Measurements from ENCODE around the gene DNTT. TPM values are rescaled to one million over a fixed set of nuclear protein-coding genes. Genes with fewer than 3 reads are reported as not detected.

The DNTT gene
- total RNA-seq, 1 donor from 2014 or later: not detected

DNA sequence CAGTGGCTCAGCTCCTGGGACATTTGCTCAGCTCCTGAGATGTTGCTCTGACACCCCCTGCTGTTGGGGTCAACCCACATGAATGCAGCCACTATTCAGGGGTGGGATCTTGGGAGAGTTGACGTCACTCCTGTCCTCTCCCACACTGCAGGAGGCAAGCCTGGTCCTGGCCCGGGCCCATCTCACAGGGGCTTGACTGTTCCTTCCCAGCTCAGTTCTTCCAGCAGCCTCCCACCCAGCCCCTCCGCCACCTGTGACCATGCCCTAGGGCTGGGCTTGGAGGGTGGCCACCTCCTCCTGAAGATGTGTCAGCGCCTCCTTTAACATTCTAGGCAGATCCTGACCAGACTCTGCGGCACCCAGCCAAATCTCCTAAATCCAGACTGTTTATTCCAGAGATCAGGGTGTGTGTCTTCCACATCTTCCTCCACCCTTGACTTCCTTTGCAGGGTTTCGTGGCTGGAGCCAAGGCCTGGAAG is 73.6 kb downstream of the DNTT start:
- TF ChIP-seq, protein P1, sequence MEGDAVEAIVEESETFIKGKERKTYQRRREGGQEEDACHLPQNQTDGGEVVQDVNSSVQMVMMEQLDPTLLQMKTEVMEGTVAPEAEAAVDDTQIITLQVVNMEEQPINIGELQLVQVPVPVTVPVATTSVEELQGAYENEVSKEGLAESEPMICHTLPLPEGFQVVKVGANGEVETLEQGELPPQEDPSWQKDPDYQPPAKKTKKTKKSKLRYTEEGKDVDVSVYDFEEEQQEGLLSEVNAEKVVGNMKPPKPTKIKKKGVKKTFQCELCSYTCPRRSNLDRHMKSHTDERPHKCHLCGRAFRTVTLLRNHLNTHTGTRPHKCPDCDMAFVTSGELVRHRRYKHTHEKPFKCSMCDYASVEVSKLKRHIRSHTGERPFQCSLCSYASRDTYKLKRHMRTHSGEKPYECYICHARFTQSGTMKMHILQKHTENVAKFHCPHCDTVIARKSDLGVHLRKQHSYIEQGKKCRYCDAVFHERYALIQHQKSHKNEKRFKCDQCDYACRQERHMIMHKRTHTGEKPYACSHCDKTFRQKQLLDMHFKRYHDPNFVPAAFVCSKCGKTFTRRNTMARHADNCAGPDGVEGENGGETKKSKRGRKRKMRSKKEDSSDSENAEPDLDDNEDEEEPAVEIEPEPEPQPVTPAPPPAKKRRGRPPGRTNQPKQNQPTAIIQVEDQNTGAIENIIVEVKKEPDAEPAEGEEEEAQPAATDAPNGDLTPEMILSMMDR (IDR thresholded peaks at IDR 0.05; ENCODE audit: unreplicated experiment): no peak
- DNase-seq (ENCODE audit: low spot score, unreplicated experiment): no peak
- Mint-ChIP-seq H3K4me1 (ENCODE audit: low read depth) (peaks cover 5% of the 10 kb centered on the region), H3K9me3 (ENCODE audit: low read depth) (no peaks in the 10 kb centered on the region), H3K27ac (no peak overlapping the region), H3K27me3 (peaks cover 23% of the 10 kb centered on the region), H3K36me3 (ENCODE audit: insufficient read depth) (no peaks in the 10 kb centered on the region), H3K4me3 (ENCODE audit: low read depth) (no peak overlapping the region)

DNA sequence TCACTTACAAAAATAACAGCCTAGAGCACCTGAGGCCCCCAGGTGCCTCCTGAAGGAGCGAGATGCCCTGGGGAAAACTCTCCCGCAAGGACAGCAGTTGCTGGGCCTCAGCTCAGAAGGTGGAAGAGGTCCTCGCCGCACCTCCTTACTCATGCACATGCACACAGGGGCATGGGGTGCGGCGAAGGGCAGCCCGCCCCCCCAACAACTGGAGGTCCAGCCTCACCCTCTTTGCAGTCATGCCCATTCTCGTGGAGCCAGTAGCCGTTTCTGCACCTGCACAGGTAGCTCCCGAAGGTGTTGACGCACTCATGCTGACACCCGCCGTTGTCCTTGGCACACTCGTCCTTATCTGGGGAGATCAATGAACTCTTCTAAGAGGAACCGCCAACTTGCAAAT is 74.5 kb downstream of the DNTT start:
- Mint-ChIP-seq H3K27ac (no peak overlapping the region), H3K4me1 (ENCODE audit: low read depth) (peaks cover 5% of the 10 kb centered on the region), H3K36me3 (ENCODE audit: insufficient read depth) (no peaks in the 10 kb centered on the region), H3K9me3 (ENCODE audit: low read depth) (no peaks in the 10 kb centered on the region), H3K27me3 (peaks cover 18% of the 10 kb centered on the region), H3K4me3 (ENCODE audit: low read depth) (no peak overlapping the region)
- DNase-seq (ENCODE audit: low spot score, unreplicated experiment): no peak
- TF ChIP-seq, protein P1 (IDR thresholded peaks at IDR 0.05; ENCODE audit: unreplicated experiment): no peak

DNA sequence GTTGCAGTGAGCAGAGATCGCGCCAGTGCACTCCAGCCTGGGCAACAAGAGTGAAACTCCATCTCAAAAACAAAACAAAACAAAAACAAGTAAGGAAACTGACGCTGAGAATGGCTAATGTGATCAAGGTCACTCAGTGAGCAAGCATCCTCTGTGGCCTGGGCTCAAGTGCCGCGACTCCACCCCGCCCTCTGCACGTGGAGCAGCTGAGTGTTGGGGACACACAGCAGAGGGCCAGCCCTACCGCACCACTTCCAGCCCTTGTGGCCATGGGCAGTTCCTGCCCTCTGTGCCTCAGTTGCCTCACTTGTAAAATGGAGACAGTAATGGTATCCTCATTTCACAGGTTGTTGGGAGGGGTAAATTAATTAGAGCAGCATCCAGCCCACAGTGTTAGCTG is 75.5 kb downstream of the DNTT start:
- H3K9me3 Mint-ChIP-seq (ENCODE audit: low read depth): no peaks in the 10 kb centered on the region
- H3K4me1 Mint-ChIP-seq (ENCODE audit: low read depth): peaks cover 3% of the 10 kb centered on the region
- H3K27ac Mint-ChIP-seq: no peak overlapping the region
- H3K36me3 Mint-ChIP-seq (ENCODE audit: insufficient read depth): no peaks in the 10 kb centered on the region
- peaks cover 8% of the 10 kb centered on the region for H3K27me3 Mint-ChIP-seq
- DNase-seq (ENCODE audit: low spot score, unreplicated experiment): no peak
- TF ChIP-seq, protein P1 (IDR thresholded peaks at IDR 0.05; ENCODE audit: unreplicated experiment): no peak
- H3K4me3 Mint-ChIP-seq (ENCODE audit: low read depth): no peak overlapping the region

DNA sequence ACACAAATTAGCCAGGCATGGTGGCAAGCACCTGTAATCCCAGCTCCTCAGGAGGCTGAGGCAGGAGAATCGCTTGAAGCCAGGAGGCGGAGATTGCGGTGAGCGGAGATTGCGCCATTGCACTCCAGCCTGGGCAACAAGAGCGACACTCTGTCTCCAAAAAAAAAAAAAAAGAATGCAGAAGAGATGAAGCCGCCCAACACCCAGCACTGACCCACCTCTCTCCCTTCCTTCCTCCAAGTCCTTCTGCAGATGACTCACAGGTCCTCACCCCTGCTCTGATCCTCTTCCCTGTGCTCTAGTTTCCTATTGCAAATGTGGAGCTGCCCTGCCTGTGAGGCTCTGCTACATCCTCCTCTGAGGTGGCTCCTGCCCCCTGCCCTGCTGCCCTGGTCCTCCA is 76.6 kb downstream of the DNTT start:
- Mint-ChIP-seq H3K27ac (peak overlapping the region; percentile 26), H3K4me1 (ENCODE audit: low read depth) (no peaks in the 10 kb centered on the region), H3K27me3 (peaks cover 4% of the 10 kb centered on the region), H3K9me3 (ENCODE audit: low read depth) (no peaks in the 10 kb centered on the region), H3K36me3 (ENCODE audit: insufficient read depth) (no peaks in the 10 kb centered on the region), H3K4me3 (ENCODE audit: low read depth) (no peak overlapping the region)
- no peak for DNase-seq (ENCODE audit: low spot score, unreplicated experiment)
- TF ChIP-seq, protein P1 (IDR thresholded peaks at IDR 0.05; ENCODE audit: unreplicated experiment): no peak

DNA sequence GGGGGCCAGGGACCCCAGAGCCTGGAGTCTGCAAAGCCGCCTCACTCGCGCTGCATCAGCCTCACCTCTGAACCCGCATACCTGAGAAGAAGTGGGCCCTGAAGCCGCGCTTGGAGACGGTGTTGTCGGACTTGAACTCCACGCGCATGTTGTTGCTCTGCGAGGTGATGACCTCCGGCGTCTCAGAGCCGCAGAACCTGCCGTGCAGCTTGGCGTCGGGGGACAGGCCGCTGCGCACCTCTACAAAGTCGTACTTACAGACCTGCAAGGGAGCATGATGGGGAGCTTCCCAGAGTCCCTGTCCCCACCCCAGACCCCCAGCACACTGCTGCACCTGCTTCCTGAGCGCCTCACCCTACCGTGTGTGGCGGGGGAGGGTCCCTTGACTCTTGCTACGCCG is 80.3 kb downstream of the DNTT start:
- TF ChIP-seq, protein P1 (IDR thresholded peaks at IDR 0.05; ENCODE audit: unreplicated experiment): no peak
- H3K4me1 Mint-ChIP-seq (ENCODE audit: low read depth): no peaks in the 10 kb centered on the region
- no peaks in the 10 kb centered on the region for H3K36me3 Mint-ChIP-seq (ENCODE audit: insufficient read depth)
- peaks cover 25% of the 10 kb centered on the region for H3K27me3 Mint-ChIP-seq
- no peak overlapping the region for H3K4me3 Mint-ChIP-seq (ENCODE audit: low read depth)
- no peak overlapping the region for H3K27ac Mint-ChIP-seq
- DNase-seq (ENCODE audit: low spot score, unreplicated experiment): no peak
- H3K9me3 Mint-ChIP-seq (ENCODE audit: low read depth): no peaks in the 10 kb centered on the region
